K562 (cell line): ENCODE results near the gene CCDC60.

ENCODE experiments used
- ELF1 ChIP-seq: fragments of 200-800 bp; sonication (Bioruptor generic); IDR thresholded peaks from 2 replicates; pipeline ENCODE4 v1.6.1; 2016; ENCODE audit warnings: missing genetic modification characterization, missing compliant biosample characterization
- POLR2A ChIP-seq: fragments of 450-650 bp; conservative IDR thresholded peaks from 2 replicates; pipeline ENCODE4 v1.6.1; 2016
- YY1 ChIP-seq, 3 experiments: IDR thresholded peaks; 2 replicates each; pipeline ENCODE4 v1.6.1; 2011; ENCODE audit warnings: low read length in 2 of 3, mild to moderate bottlenecking in 2 of 3, moderate library complexity in 2 of 3, borderline replicate concordance in 1 of 3, control low read depth in 1 of 3, low read depth in 1 of 3; ENCODE audit not compliant: insufficient read depth in 3 of 3, insufficient replicate concordance in 2 of 3, control insufficient read depth in 1 of 3, insufficient read length in 1 of 3; ENCODE audit errors: extremely low read depth in 1 of 3
- ZNF174 ChIP-seq: fragments of 250-450 bp; sonication (Bioruptor Pico); IDR thresholded peaks from 2 replicates; pipeline ENCODE4 v1.4.0; 2020; ENCODE audit warnings: mild to moderate bottlenecking

- TF ChIP-seq YY1 (IDR thresholded peaks at IDR 0.05; ENCODE audit: borderline replicate concordance in 1 of 3, control insufficient read depth in 1 of 3, extremely low read depth in 1 of 3, insufficient read depth in 3 of 3, insufficient read length in 1 of 3, insufficient replicate concordance in 2 of 3, low read depth in 1 of 3, low read length in 2 of 3): no peak
- TF ChIP-seq ELF1: no peak
- no peak for TF ChIP-seq ZNF174 (CRISPR knock-in tag)
- TF ChIP-seq POLR2A: no peak
Observed at GRCh38 chr12:119547001-119547400, 212.5 kb downstream of the CCDC60 start.
